Breast epithelium (tissue), 4 donors: ENCODE data around the gene PRR5L. TPM values are rescaled to one million over a fixed set of nuclear protein-coding genes. Genes with fewer than 3 reads are reported as not detected.

Experiments
- DNase-seq, 2 donors: peaks; one replicate each; pipeline ENCODE4 v3.0.0-alpha.2; 2019; ENCODE audit warnings: low spot score in 2 of 2
- H3K27ac ChIP-seq, 2 donors: fragments of 200-600 bp; sonication (generic) in 1 of 2; one replicate each; pipeline ENCODE4 v1.5.1; 2016 to 2019; ENCODE audit warnings: mild to moderate bottlenecking in 1 of 2
- H3K27me3 ChIP-seq, 2 donors: fragments of 200-600 bp; sonication (generic) in 1 of 2; one replicate each; pipeline versions ENCODE4 v1.5.1 to v1.6.0; 2017 to 2019; ENCODE audit warnings: control low read depth in 1 of 2, mild to moderate bottlenecking in 1 of 2
- H3K36me3 ChIP-seq: fragments of 200-600 bp; one replicate; pipeline ENCODE4 v1.5.1; 2019
- H3K4me1 ChIP-seq, 2 donors: fragments of 200-600 bp; sonication (generic); one replicate each; pipeline ENCODE4 v1.5.1; 2016 to 2019; ENCODE audit warnings: control low read depth in 1 of 2
- H3K4me3 ChIP-seq, 3 donors: fragments of 200-600 bp; sonication (generic); 1 replicate in 2 of 3; 2 replicates in 1 of 3; pipeline ENCODE4 v1.5.1; 2016 to 2019; ENCODE audit warnings: mild to moderate bottlenecking in 3 of 3, moderate library complexity in 2 of 3
- H3K9me3 ChIP-seq, 2 donors: fragments of 200-600 bp; sonication (generic) in 1 of 2; one replicate each; pipeline ENCODE4 v1.5.1; 2016 to 2019; ENCODE audit warnings: control low read depth in 1 of 2
- POLR2A ChIP-seq: fragments of 450-650 bp; IDR thresholded peaks from one replicate; pipeline ENCODE4 v1.6.1; 2016; ENCODE audit warnings: antibody characterized with exemption, mild to moderate bottlenecking, moderate library complexity
- POLR2AphosphoS5 ChIP-seq, 3 donors: sonication (generic); formaldehyde crosslinking; IDR thresholded peaks; one replicate each; pipeline ENCODE4 v1.6.1; 2017; ENCODE audit warnings: antibody characterized with exemption in 3 of 3
- intact Hi-C: fragments of 100-400 bp; cut with DNase I; formaldehyde crosslinking; loops from one replicate; pipeline ENCODE4 v1.15.1; 2023; ENCODE audit warnings: low total_unique reads
- total RNA-seq, 3 donors: library from RNA; depleted of rRNA; stranded (reverse); fragments of >200 nt; gene quantifications; one replicate each; pipeline ENCODE4 v1.1.0, GENCODE V29; 2016
- TF ChIP-seq, protein P1 (sequence below), 3 donors: fragments of 450-650 bp; IDR thresholded peaks; one replicate each; pipeline ENCODE4 v1.5.1; 2016 to 2017; ENCODE audit warnings: antibody characterized with exemption in 3 of 3, mild to moderate bottlenecking in 3 of 3, moderate library complexity in 3 of 3

The PRR5L gene
- total RNA-seq, 3 donors from 2014 or later = 5.6 to 16.1 (median 16.0) TPM

DNA sequence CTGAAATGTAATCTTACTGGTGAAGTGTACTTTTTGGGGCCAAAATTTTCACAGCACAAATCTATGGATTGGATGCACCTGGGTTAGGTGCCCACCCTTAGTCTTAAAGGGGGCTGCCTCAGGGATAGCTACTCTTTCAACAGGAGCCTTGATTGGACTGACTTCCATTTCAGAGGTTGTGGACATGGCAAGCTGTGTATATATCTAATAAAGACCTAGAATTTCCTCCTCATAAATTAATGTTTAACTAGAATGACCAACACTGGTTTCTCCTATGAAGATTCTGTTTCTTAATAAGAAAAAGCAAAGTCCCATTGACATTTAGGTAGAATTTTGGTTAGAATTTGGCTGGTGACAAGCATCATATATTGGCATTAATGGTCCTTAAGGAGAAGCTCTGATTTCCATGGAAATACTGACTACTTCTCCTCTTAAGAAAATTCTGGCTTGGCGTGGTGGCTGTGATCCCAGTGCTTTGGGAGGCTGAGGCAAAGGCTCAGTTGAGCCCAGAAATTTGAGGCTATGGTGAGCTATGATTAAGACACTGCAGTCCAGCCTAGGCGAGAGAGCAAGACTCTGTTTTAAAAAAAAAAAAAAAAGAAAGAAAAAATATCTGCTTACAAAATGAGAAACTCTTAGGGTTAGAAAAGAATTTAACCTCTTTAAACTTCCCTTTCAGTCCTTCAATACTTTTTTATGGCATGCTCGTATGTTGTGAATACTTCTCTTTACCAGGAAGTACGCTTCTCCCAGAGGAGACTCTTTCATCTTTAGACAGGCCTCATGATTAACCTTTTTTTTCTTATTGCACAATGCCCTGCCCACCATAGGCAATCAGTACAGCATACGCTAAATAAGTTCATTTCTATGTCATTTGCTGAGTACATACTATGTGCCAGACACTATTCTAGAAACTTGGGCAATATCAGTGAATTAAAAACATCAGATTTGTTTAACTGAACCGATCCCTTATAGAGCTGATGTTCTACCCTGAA lies 77.2 kb downstream of the PRR5L start:
- Histone ChIP-seq H3K27me3 (peaks cover 0 to 12% of the 10 kb centered on the region in 2 donors), H3K36me3 (no peaks in the 10 kb centered on the region), H3K27ac (no peak overlapping the region), H3K4me1 (no peaks in the 10 kb centered on the region), H3K9me3 (no peaks in the 10 kb centered on the region), H3K4me3 (no peak overlapping the region)
- TF ChIP-seq POLR2A = no peak
- intact Hi-C loops = loop anchor here (5.0 kb wide), 1 partner anchor 314 kb away; no protein-coding TSS in a partner anchor
- DNase-seq = no peak

DNA sequence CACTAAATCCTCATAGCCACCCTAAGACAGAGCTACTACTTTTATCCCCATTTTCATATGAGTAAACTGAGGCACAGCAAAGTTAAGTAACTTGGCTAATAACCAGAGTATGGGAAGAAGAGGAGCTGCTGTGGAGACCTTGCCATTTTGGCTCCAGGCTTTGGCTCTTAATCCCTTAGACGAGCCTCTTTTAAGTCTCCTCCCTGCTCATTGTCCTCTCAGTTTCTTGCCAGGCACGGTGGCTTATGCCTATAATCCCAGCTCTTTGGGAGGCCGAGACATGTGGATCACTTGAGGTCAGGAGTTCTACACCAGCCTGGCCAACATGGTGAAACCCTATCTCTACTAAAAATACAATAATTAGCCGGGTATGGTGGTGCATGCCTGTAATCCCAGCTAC lies 78.6 kb downstream of the PRR5L start:
- intact Hi-C loops = loop anchor here (5.0 kb wide), 1 partner anchor 313 kb away; no protein-coding TSS in a partner anchor
- Histone ChIP-seq H3K4me3 (no peak overlapping the region), H3K27ac (no peak overlapping the region), H3K4me1 (no peaks in the 10 kb centered on the region), H3K27me3 (peaks cover 0 to 12% of the 10 kb centered on the region in 2 donors), H3K9me3 (no peaks in the 10 kb centered on the region), H3K36me3 (no peaks in the 10 kb centered on the region)
- TF ChIP-seq, protein P1, sequence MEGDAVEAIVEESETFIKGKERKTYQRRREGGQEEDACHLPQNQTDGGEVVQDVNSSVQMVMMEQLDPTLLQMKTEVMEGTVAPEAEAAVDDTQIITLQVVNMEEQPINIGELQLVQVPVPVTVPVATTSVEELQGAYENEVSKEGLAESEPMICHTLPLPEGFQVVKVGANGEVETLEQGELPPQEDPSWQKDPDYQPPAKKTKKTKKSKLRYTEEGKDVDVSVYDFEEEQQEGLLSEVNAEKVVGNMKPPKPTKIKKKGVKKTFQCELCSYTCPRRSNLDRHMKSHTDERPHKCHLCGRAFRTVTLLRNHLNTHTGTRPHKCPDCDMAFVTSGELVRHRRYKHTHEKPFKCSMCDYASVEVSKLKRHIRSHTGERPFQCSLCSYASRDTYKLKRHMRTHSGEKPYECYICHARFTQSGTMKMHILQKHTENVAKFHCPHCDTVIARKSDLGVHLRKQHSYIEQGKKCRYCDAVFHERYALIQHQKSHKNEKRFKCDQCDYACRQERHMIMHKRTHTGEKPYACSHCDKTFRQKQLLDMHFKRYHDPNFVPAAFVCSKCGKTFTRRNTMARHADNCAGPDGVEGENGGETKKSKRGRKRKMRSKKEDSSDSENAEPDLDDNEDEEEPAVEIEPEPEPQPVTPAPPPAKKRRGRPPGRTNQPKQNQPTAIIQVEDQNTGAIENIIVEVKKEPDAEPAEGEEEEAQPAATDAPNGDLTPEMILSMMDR (IDR thresholded peaks at IDR 0.05) = no peak
- TF ChIP-seq POLR2A = no peak
- no peak for TF ChIP-seq POLR2AphosphoS5 (IDR thresholded peaks at IDR 0.05)
- DNase-seq = no peak

DNA sequence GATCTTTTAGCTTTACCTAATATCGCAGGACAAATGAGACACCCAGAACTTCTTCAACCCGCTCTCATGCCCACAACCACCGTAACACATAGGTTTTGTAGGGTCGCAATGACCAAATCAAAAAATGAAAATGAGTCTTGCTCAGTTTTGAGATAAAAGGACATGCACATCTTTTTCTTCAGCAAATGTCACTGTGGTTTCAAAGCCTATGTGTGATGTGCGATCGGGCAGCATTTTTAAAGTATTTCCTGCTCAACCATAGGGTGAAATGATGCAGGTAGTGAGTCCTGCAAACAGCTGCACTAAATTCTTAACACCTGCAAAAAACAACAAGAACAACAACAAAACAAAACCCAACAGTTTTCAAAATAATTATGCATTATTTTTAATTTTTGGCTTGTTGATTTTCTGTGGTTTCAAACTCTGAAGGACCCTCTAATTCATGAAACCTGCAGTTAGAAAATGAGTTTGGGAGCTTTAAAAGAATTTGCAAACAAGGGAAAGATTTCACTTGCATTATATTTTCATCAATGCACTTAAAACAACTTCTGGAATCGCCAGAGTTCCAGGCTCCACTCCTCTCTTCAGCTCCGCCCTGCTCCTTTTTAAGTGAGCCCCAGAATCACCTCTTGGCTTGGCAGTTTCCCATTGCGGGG lies 79.4 kb downstream of the PRR5L start:
- no peaks in the 10 kb centered on the region for H3K36me3 ChIP-seq
- H3K27ac ChIP-seq = no peak overlapping the region
- H3K4me3 ChIP-seq = peak overlapping the region; percentile 61 to 66 (median 65)

DNA sequence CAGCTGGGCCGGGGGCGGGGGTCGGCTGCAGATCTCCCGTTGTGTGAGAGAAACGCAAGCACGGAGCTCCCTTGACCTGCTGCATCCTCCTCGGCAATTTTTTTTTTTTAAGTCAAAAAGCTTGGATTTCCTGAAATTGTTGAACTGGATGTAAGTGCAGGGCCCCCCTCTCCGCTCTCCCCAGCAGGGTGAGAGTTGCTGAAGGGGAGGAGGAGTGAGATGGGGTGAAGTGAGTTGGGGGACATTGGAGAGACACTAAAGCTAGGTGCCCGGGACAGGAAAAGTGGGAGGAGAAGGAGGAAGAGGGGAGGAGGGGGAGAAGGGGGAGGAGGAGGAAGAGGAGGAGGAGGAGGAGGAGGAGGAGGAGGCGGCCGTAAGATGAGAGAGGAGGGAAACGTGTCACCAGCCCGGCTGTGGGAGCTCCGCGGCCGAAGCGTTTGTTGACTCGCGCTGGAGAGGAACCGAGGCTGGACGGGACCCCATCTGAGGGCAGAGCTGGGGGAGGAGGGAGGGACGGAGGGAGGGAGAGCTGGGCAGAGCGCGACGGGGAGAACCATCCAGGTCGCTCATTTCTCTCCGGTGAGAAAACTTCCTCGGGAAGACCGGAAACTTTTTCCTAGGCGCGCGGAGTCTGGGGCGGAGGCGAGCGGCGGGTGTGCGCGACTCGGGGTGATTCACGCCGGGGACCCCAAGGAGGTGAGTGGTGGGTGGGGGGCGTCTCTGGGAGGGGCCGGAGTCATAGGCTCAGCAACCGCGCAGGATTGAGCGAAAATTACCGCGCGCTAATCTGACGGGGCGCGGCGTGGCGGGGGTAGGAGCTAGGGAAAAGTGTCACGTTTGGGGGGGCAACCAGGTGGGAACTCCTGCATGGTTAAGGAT lies 80.2 kb downstream of the PRR5L start:
- Histone ChIP-seq H3K4me1 (no peaks in the 10 kb centered on the region), H3K27ac (peak overlapping the region; percentile 52 to 65), H3K9me3 (no peaks in the 10 kb centered on the region), H3K4me3 (peak overlapping the region; percentile 61 to 66 (median 65)), H3K36me3 (no peaks in the 10 kb centered on the region), H3K27me3 (peaks cover 0 to 12% of the 10 kb centered on the region in 2 donors)
- no peak for TF ChIP-seq POLR2AphosphoS5 (IDR thresholded peaks at IDR 0.05)
- TF ChIP-seq POLR2A = no peak
- TF ChIP-seq, protein P1 (IDR thresholded peaks at IDR 0.05) = no peak
- DNase-seq = no peak
- intact Hi-C loops = no loop called here

More for the DNA sequence above, 79.4 kb downstream of the PRR5L start:
- no peak for TF ChIP-seq POLR2A
- TF ChIP-seq, protein P1 (IDR thresholded peaks at IDR 0.05) = no peak
- TF ChIP-seq POLR2AphosphoS5 (IDR thresholded peaks at IDR 0.05) = no peak
- Histone ChIP-seq H3K27me3 (peaks cover 0 to 12% of the 10 kb centered on the region in 2 donors), H3K9me3 (no peaks in the 10 kb centered on the region), H3K4me1 (no peaks in the 10 kb centered on the region)
- no peak for DNase-seq
- intact Hi-C loops = no loop called here
